ENCODE results near the gene SPTLC1. TPM values are rescaled to one million over a fixed set of nuclear protein-coding genes. Genes with fewer than 3 reads are reported as not detected.
"Not testable (repeated sequence)": the region's sequence is repeated elsewhere in the genome, so short reads cannot be mapped to it uniquely, and the experiment has no call there.

The SPTLC1 gene
- total and polyA plus RNA-seq, 2 donors: 44.3 to 49.4 TPM

- Histone ChIP-seq H3K27ac (ENCODE audit: low read depth in 1 of 2, low read length in 1 of 2) (no peak overlapping the region), H3K36me3 (ENCODE audit: control insufficient read depth in 2 of 2, insufficient read depth in 2 of 2, low read length in 1 of 2) (no peaks in the 10 kb centered on the region), H3K4me3 (ENCODE audit: low read length in 2 of 2) (no peak overlapping the region), H3K9me3 (ENCODE audit: control insufficient read depth in 2 of 2, insufficient read depth in 1 of 2, low read length in 1 of 2) (no peaks in the 10 kb centered on the region), H3K4me1 (ENCODE audit: control insufficient read depth in 2 of 2, insufficient read depth in 2 of 2, low read length in 2 of 2) (no peaks in the 10 kb centered on the region), H3K27me3 (ENCODE audit: control insufficient read depth in 2 of 2, insufficient read depth in 1 of 2, low read length in 1 of 2) (no peaks in the 10 kb centered on the region)
- 70% methylated on average over 2 of the region's 2 CpGs for WGBS
- no peak for DNase-seq (ENCODE audit: low read depth in 6 of 9, low spot score in 9 of 9)
Measured at GRCh38 chr9:92010705-92011536, 104.3 kb downstream of the SPTLC1 start.

- WGBS: 96% methylated on average over 8 of the region's 8 CpGs
- not testable (repeated sequence) for H3K4me3 ChIP-seq (ENCODE audit: low read length in 2 of 2); H3K4me1 ChIP-seq (ENCODE audit: control insufficient read depth in 2 of 2, insufficient read depth in 2 of 2, low read length in 2 of 2); DNase-seq (ENCODE audit: low read depth in 6 of 9, low spot score in 9 of 9); H3K27ac ChIP-seq (ENCODE audit: low read depth in 1 of 2, low read length in 1 of 2); H3K27me3 ChIP-seq (ENCODE audit: control insufficient read depth in 2 of 2, insufficient read depth in 1 of 2, low read length in 1 of 2); H3K9me3 ChIP-seq (ENCODE audit: control insufficient read depth in 2 of 2, insufficient read depth in 1 of 2, low read length in 1 of 2); H3K36me3 ChIP-seq (ENCODE audit: control insufficient read depth in 2 of 2, insufficient read depth in 2 of 2, low read length in 1 of 2)
Measured at GRCh38 chr9:92010253-92010652, 105.0 kb downstream of the SPTLC1 start.

- 88% methylated on average over 2 of the region's 2 CpGs for whole genome bisulfite sequencing
- H3K27me3 ChIP-seq (ENCODE audit: control insufficient read depth in 2 of 2, insufficient read depth in 1 of 2, low read length in 1 of 2): no peaks in the 10 kb centered on the region
- H3K36me3 ChIP-seq (ENCODE audit: control insufficient read depth in 2 of 2, insufficient read depth in 2 of 2, low read length in 1 of 2): no peaks in the 10 kb centered on the region
- no peak overlapping the region for H3K27ac ChIP-seq (ENCODE audit: low read depth in 1 of 2, low read length in 1 of 2)
- H3K4me3 ChIP-seq (ENCODE audit: low read length in 2 of 2): no peak overlapping the region
- no peaks in the 10 kb centered on the region for H3K4me1 ChIP-seq (ENCODE audit: control insufficient read depth in 2 of 2, insufficient read depth in 2 of 2, low read length in 2 of 2)
- DNase-seq (ENCODE audit: low read depth in 6 of 9, low spot score in 9 of 9): no peak
- H3K9me3 ChIP-seq (ENCODE audit: control insufficient read depth in 2 of 2, insufficient read depth in 1 of 2, low read length in 1 of 2): peaks cover 0 to 7% of the 10 kb centered on the region in 2 donors
Measured at GRCh38 chr9:92008041-92008440, 107.2 kb downstream of the SPTLC1 start.

GRCh38 chr9:92004045-92004392 lies 111.2 kb downstream of the SPTLC1 start:
- H3K27ac ChIP-seq (ENCODE audit: low read depth in 1 of 2, low read length in 1 of 2): no peak overlapping the region
- peaks cover 0 to 7% of the 10 kb centered on the region in 2 donors for H3K9me3 ChIP-seq (ENCODE audit: control insufficient read depth in 2 of 2, insufficient read depth in 1 of 2, low read length in 1 of 2)
- no peaks in the 10 kb centered on the region for H3K36me3 ChIP-seq (ENCODE audit: control insufficient read depth in 2 of 2, insufficient read depth in 2 of 2, low read length in 1 of 2)
- no peak overlapping the region for H3K4me3 ChIP-seq (ENCODE audit: low read length in 2 of 2)
- peaks cover 0 to 3% of the 10 kb centered on the region in 2 donors for H3K27me3 ChIP-seq (ENCODE audit: control insufficient read depth in 2 of 2, insufficient read depth in 1 of 2, low read length in 1 of 2)
- 91% methylated on average over 13 of the region's 13 CpGs for WGBS
- no peaks in the 10 kb centered on the region for H3K4me1 ChIP-seq (ENCODE audit: control insufficient read depth in 2 of 2, insufficient read depth in 2 of 2, low read length in 2 of 2)
- no peak for DNase-seq (ENCODE audit: low read depth in 6 of 9, low spot score in 9 of 9)

- peaks cover 0 to 7% of the 10 kb centered on the region in 2 donors for H3K9me3 ChIP-seq (ENCODE audit: control insufficient read depth in 2 of 2, insufficient read depth in 1 of 2, low read length in 1 of 2)
- no peaks in the 10 kb centered on the region for H3K36me3 ChIP-seq (ENCODE audit: control insufficient read depth in 2 of 2, insufficient read depth in 2 of 2, low read length in 1 of 2)
- DNase-seq (ENCODE audit: low read depth in 6 of 9, low spot score in 9 of 9): no peak
- peaks cover 0 to 3% of the 10 kb centered on the region in 2 donors for H3K27me3 ChIP-seq (ENCODE audit: control insufficient read depth in 2 of 2, insufficient read depth in 1 of 2, low read length in 1 of 2)
- 96% methylated on average over 31 of the region's 31 CpGs for WGBS
- H3K27ac ChIP-seq (ENCODE audit: low read depth in 1 of 2, low read length in 1 of 2): no peak overlapping the region
- no peak overlapping the region for H3K4me3 ChIP-seq (ENCODE audit: low read length in 2 of 2)
- H3K4me1 ChIP-seq (ENCODE audit: control insufficient read depth in 2 of 2, insufficient read depth in 2 of 2, low read length in 2 of 2): no peaks in the 10 kb centered on the region
Measured at GRCh38 chr9:92003308-92004044, 111.7 kb downstream of the SPTLC1 start.

GRCh38 chr9:92001948-92002347 lies 113.3 kb downstream of the SPTLC1 start:
- H3K36me3 ChIP-seq (ENCODE audit: control insufficient read depth in 2 of 2, insufficient read depth in 2 of 2, low read length in 1 of 2); H3K27ac ChIP-seq (ENCODE audit: low read depth in 1 of 2, low read length in 1 of 2); DNase-seq (ENCODE audit: low read depth in 6 of 9, low spot score in 9 of 9); H3K9me3 ChIP-seq (ENCODE audit: control insufficient read depth in 2 of 2, insufficient read depth in 1 of 2, low read length in 1 of 2); H3K4me3 ChIP-seq (ENCODE audit: low read length in 2 of 2); H3K4me1 ChIP-seq (ENCODE audit: control insufficient read depth in 2 of 2, insufficient read depth in 2 of 2, low read length in 2 of 2); H3K27me3 ChIP-seq (ENCODE audit: control insufficient read depth in 2 of 2, insufficient read depth in 1 of 2, low read length in 1 of 2): not testable (repeated sequence)
- WGBS: 97% methylated on average over 10 of the region's 10 CpGs

- Histone ChIP-seq H3K4me3 (ENCODE audit: low read length in 2 of 2) (no peak overlapping the region), H3K9me3 (ENCODE audit: control insufficient read depth in 2 of 2, insufficient read depth in 1 of 2, low read length in 1 of 2) (peaks cover 0 to 7% of the 10 kb centered on the region in 2 donors), H3K27ac (ENCODE audit: low read depth in 1 of 2, low read length in 1 of 2) (no peak overlapping the region), H3K4me1 (ENCODE audit: control insufficient read depth in 2 of 2, insufficient read depth in 2 of 2, low read length in 2 of 2) (no peaks in the 10 kb centered on the region), H3K27me3 (ENCODE audit: control insufficient read depth in 2 of 2, insufficient read depth in 1 of 2, low read length in 1 of 2) (peaks cover 0 to 3% of the 10 kb centered on the region in 2 donors), H3K36me3 (ENCODE audit: control insufficient read depth in 2 of 2, insufficient read depth in 2 of 2, low read length in 1 of 2) (no peaks in the 10 kb centered on the region)
- 71% methylated on average over 6 of the region's 6 CpGs for WGBS
- no peak for DNase-seq (ENCODE audit: low read depth in 6 of 9, low spot score in 9 of 9)
Measured at GRCh38 chr9:92001244-92001643, 114.0 kb downstream of the SPTLC1 start.

- Histone ChIP-seq H3K27ac (ENCODE audit: low read depth in 1 of 2, low read length in 1 of 2) (no peak overlapping the region), H3K4me3 (ENCODE audit: low read length in 2 of 2) (no peak overlapping the region), H3K9me3 (ENCODE audit: control insufficient read depth in 2 of 2, insufficient read depth in 1 of 2, low read length in 1 of 2) (no peaks in the 10 kb centered on the region), H3K4me1 (ENCODE audit: control insufficient read depth in 2 of 2, insufficient read depth in 2 of 2, low read length in 2 of 2) (no peaks in the 10 kb centered on the region), H3K27me3 (ENCODE audit: control insufficient read depth in 2 of 2, insufficient read depth in 1 of 2, low read length in 1 of 2) (peaks cover 0 to 3% of the 10 kb centered on the region in 2 donors), H3K36me3 (ENCODE audit: control insufficient read depth in 2 of 2, insufficient read depth in 2 of 2, low read length in 1 of 2) (no peaks in the 10 kb centered on the region)
- 17% methylated on average over 8 of the region's 8 CpGs for WGBS
- no peak for DNase-seq (ENCODE audit: low read depth in 6 of 9, low spot score in 9 of 9)
Measured at GRCh38 chr9:91995000-91995655, 120.1 kb downstream of the SPTLC1 start.

- Histone ChIP-seq H3K27me3 (ENCODE audit: control insufficient read depth in 2 of 2, insufficient read depth in 1 of 2, low read length in 1 of 2) (peaks cover 0 to 3% of the 10 kb centered on the region in 2 donors), H3K27ac (ENCODE audit: low read depth in 1 of 2, low read length in 1 of 2) (no peak overlapping the region), H3K9me3 (ENCODE audit: control insufficient read depth in 2 of 2, insufficient read depth in 1 of 2, low read length in 1 of 2) (no peaks in the 10 kb centered on the region), H3K4me3 (ENCODE audit: low read length in 2 of 2) (no peak overlapping the region), H3K36me3 (ENCODE audit: control insufficient read depth in 2 of 2, insufficient read depth in 2 of 2, low read length in 1 of 2) (no peaks in the 10 kb centered on the region), H3K4me1 (ENCODE audit: control insufficient read depth in 2 of 2, insufficient read depth in 2 of 2, low read length in 2 of 2) (no peaks in the 10 kb centered on the region)
- WGBS: 55% methylated on average over 4 of the region's 4 CpGs
- no peak for DNase-seq (ENCODE audit: low read depth in 6 of 9, low spot score in 9 of 9)
Measured at GRCh38 chr9:91994422-91994821, 120.8 kb downstream of the SPTLC1 start.
